HFFc6 (cell line): ENCODE data around the gene IDH1. TPM values are rescaled to one million over a fixed set of nuclear protein-coding genes. Genes with fewer than 3 reads are reported as not detected.

ENCODE experiments used
- DNase-seq: peaks from one replicate; pipeline ENCODE4 v3.0.0-alpha.2; 2018
- H3K27ac Mint-ChIP-seq: 2 replicates; pipeline ENCODE4 v1.8.0; 2020; ENCODE audit warnings: mild to moderate bottlenecking, mixed read lengths
- H3K27me3 Mint-ChIP-seq: 2 replicates; pipeline ENCODE4 v1.8.0; 2021; ENCODE audit warnings: mild to moderate bottlenecking, moderate library complexity, mixed read lengths; ENCODE audit not compliant: insufficient read depth
- H3K36me3 Mint-ChIP-seq: 2 replicates; pipeline ENCODE4 v1.8.0; 2021; ENCODE audit warnings: low read depth, mixed read lengths
- H3K4me1 Mint-ChIP-seq: 2 replicates; pipeline ENCODE4 v1.8.0; 2020; ENCODE audit warnings: low read depth, mixed read lengths
- H3K4me3 Mint-ChIP-seq: 2 replicates; pipeline ENCODE4 v1.8.0; 2020; ENCODE audit warnings: mild to moderate bottlenecking, moderate library complexity, mixed read lengths
- H3K9me3 Mint-ChIP-seq: 2 replicates; pipeline ENCODE4 v1.8.0; 2020; ENCODE audit warnings: mild to moderate bottlenecking, mixed read lengths
- CTCF ChIP-seq: fragments of 200-600 bp; sonication (generic); IDR thresholded peaks from 2 replicates; pipeline ENCODE4 v1.5.0; 2021; ENCODE audit warnings: antibody characterized with exemption, mild to moderate bottlenecking
- total RNA-seq, 6 experiments: library from RNA; stranded (reverse); fragmentation: NEBNext Ultra II Directional; extraction: Animal tissue kit (Norgen Biotek cat#: 25700); gene quantifications; 2 replicates in 1 of 6; 3 replicates in 5 of 6; pipeline ENCODE4 v1.2.3, GENCODE V29; 2021

Gene IDH1
- total RNA-seq, 6 experiments from 2014 or later: 42.7 to 61.7 (median 58.4) TPM

GRCh38 chr2:208256192-208256782, 1.4 kb upstream of the IDH1 start:
- Mint-ChIP-seq H3K27me3 (peaks cover 3% of the 10 kb centered on the region; the same call in 1 of the 2 replicates), H3K9me3 (no peaks in the 10 kb centered on the region), H3K4me1 (peaks cover 24% of the 10 kb centered on the region), H3K27ac (no peak overlapping the region), H3K36me3 (peaks cover 6% of the 10 kb centered on the region), H3K4me3 (peak overlapping the region; percentile 91; the same call in 1 of the 2 replicates)
- TF ChIP-seq CTCF: peak; percentile 58
- DNase-seq: no peak

GRCh38 chr2:208255557-208256106, 761 bp upstream of the IDH1 start:
- H3K4me3 Mint-ChIP-seq: peak overlapping the region; percentile 91
- peak overlapping the region; percentile 84 for H3K27ac Mint-ChIP-seq
- peaks cover 3% of the 10 kb centered on the region; the same call in 1 of the 2 replicates for H3K27me3 Mint-ChIP-seq
- DNase-seq: no peak
- H3K9me3 Mint-ChIP-seq: no peaks in the 10 kb centered on the region
- peak; percentile 56 for TF ChIP-seq CTCF
- peaks cover 24% of the 10 kb centered on the region for H3K4me1 Mint-ChIP-seq
- peaks cover 6% of the 10 kb centered on the region for H3K36me3 Mint-ChIP-seq

- Mint-ChIP-seq H3K27ac (peak overlapping the region; percentile 68), H3K4me1 (peaks cover 38% of the 10 kb centered on the region), H3K4me3 (peak overlapping the region; percentile 91), H3K27me3 (0 out of 2 replicates have a peak, but pooled peaks cover 1% of the 10 kb centered on the region), H3K9me3 (no peaks in the 10 kb centered on the region), H3K36me3 (peaks cover 6% of the 10 kb centered on the region)
- TF ChIP-seq CTCF: peak; percentile 89
- DNase-seq: peak; percentile 66
These were observed 577 bp downstream of the IDH1 start for GRCh38 chr2:208254118-208254870.

- no peak for TF ChIP-seq CTCF
- no peak for DNase-seq
- Mint-ChIP-seq H3K4me1 (peaks cover 39% of the 10 kb centered on the region), H3K4me3 (peak overlapping the region; percentile 91), H3K36me3 (peaks cover 6% of the 10 kb centered on the region), H3K27ac (peak overlapping the region; percentile 68), H3K9me3 (no peaks in the 10 kb centered on the region), H3K27me3 (0 out of 2 replicates have a peak, but pooled peaks cover 1% of the 10 kb centered on the region)
These were observed 1.2 kb downstream of the IDH1 start for GRCh38 chr2:208253600-208254117.

GRCh38 chr2:208252716-208253492, 2.0 kb downstream of the IDH1 start:
- no peak for TF ChIP-seq CTCF
- peak overlapping the region; percentile 68 for H3K27ac Mint-ChIP-seq
- H3K36me3 Mint-ChIP-seq: peaks cover 9% of the 10 kb centered on the region
- peak overlapping the region; percentile 91 for H3K4me3 Mint-ChIP-seq
- H3K27me3 Mint-ChIP-seq: 0 out of 2 replicates have a peak, but pooled peaks cover 1% of the 10 kb centered on the region
- peaks cover 39% of the 10 kb centered on the region for H3K4me1 Mint-ChIP-seq
- DNase-seq: no peak
- no peaks in the 10 kb centered on the region for H3K9me3 Mint-ChIP-seq
